GM23338 (cell line): ENCODE data around the gene ARL5B. TPM values are rescaled to one million over a fixed set of nuclear protein-coding genes. Genes with fewer than 3 reads are reported as not detected.

Experiments used
- ATAC-seq: fragments of 200-7000 bp; cut with Tn5 transposase; 3 replicates; pipeline ENCODE4 v1.9.1; 2020
- DNase-seq: peaks from one replicate; pipeline ENCODE4 v3.0.0-alpha.2; 2015; ENCODE audit warnings: low spot score
- H2AFZ ChIP-seq: fragments of 200-600 bp; sonication (generic); 2 replicates; pipeline ENCODE4 v1.8.0; 2016; ENCODE audit warnings: antibody characterized with exemption, mild to moderate bottlenecking, moderate library complexity
- H3F3A ChIP-seq: fragments of 200-600 bp; sonication (generic); replicated peaks from 2 replicates; pipeline ENCODE4 v1.8.0; 2017; ENCODE audit warnings: antibody characterized with exemption, mixed run types, low read depth
- H3K27ac ChIP-seq: fragments of 200-600 bp; sonication (generic); 2 replicates; pipeline ENCODE4 v1.6.1; 2016; ENCODE audit warnings: low read depth
- H3K27me3 ChIP-seq: fragments of 200-600 bp; sonication (generic); 2 replicates; pipeline ENCODE4 v1.8.0; 2016; ENCODE audit warnings: mild to moderate bottlenecking, mixed run types, moderate library complexity; ENCODE audit not compliant: insufficient read depth
- H3K36me3 ChIP-seq: fragments of 200-600 bp; sonication (generic); 2 replicates; pipeline ENCODE4 v1.8.0; 2016; ENCODE audit warnings: mild to moderate bottlenecking; ENCODE audit not compliant: insufficient read depth
- H3K4me1 ChIP-seq: fragments of 200-600 bp; sonication (generic); 2 replicates; pipeline ENCODE4 v1.8.0; 2016; ENCODE audit warnings: mild to moderate bottlenecking, moderate library complexity; ENCODE audit not compliant: insufficient read depth
- H3K4me2 ChIP-seq: fragments of 200-600 bp; sonication (generic); 2 replicates; pipeline ENCODE4 v1.7.1; 2017; ENCODE audit warnings: mixed run types
- H3K4me3 ChIP-seq: fragments of 200-600 bp; sonication (generic); 2 replicates; pipeline ENCODE4 v1.6.1; 2016; ENCODE audit warnings: mixed run types
- H3K79me2 ChIP-seq: fragments of 200-600 bp; sonication (generic); replicated peaks from 2 replicates; pipeline ENCODE4 v1.8.0; 2017; ENCODE audit warnings: mild to moderate bottlenecking; ENCODE audit not compliant: insufficient read depth
- H3K9me2 ChIP-seq: fragments of 200-600 bp; sonication (generic); 2 replicates; pipeline ENCODE4 v1.8.0; 2017; ENCODE audit not compliant: insufficient read depth
- H4K20me1 ChIP-seq: fragments of 200-600 bp; sonication (generic); replicated peaks from 2 replicates; pipeline ENCODE4 v1.8.0; 2017; ENCODE audit warnings: mild to moderate bottlenecking; ENCODE audit not compliant: insufficient read depth
- H3K27ac Mint-ChIP-seq: 2 replicates; pipeline ENCODE4 v1.8.0; 2020; ENCODE audit warnings: inconsistent platforms, mild to moderate bottlenecking, moderate library complexity, mixed read lengths
- H3K27me3 Mint-ChIP-seq: 3 replicates; pipeline ENCODE4 v1.8.0; 2022; ENCODE audit warnings: low read depth, mild to moderate bottlenecking, moderate library complexity, mixed read lengths, inconsistent platforms; ENCODE audit not compliant: insufficient read depth, poor library complexity
- H3K36me3 Mint-ChIP-seq: 3 replicates; pipeline ENCODE4 v1.8.0; 2021; ENCODE audit warnings: low read depth, mild to moderate bottlenecking, inconsistent platforms, moderate library complexity, mixed read lengths
- H3K4me1 Mint-ChIP-seq: 3 replicates; pipeline ENCODE4 v1.8.0; 2020; ENCODE audit warnings: mild to moderate bottlenecking, inconsistent platforms, mixed read lengths
- H3K4me3 Mint-ChIP-seq: 3 replicates; pipeline ENCODE4 v1.8.0; 2021; ENCODE audit warnings: moderate library complexity, mild to moderate bottlenecking, inconsistent platforms, mixed read lengths
- H3K9me3 Mint-ChIP-seq: 3 replicates; pipeline ENCODE4 v1.8.0; 2020; ENCODE audit warnings: moderate library complexity, mild to moderate bottlenecking, inconsistent platforms, mixed read lengths
- CTCF ChIP-seq, 2 experiments: fragments of 200-600 bp in 1 of 2; sonication (generic) in 1 of 2; conservative IDR thresholded peaks; 2 replicates each; pipeline versions ENCODE4 v1.5.1 to v1.6.1; 2016 to 2017; ENCODE audit warnings: antibody characterized with exemption in 2 of 2, low read depth in 2 of 2, mild to moderate bottlenecking in 2 of 2, moderate library complexity in 1 of 2
- ETS1 ChIP-seq: IDR thresholded peaks from 2 replicates; pipeline ENCODE4 v1.6.1; 2016; ENCODE audit warnings: antibody characterized with exemption
- EZH2phosphoT487 ChIP-seq: fragments of 200-600 bp; sonication (generic); IDR thresholded peaks from one replicate; pipeline ENCODE4 v1.8.1; 2018; ENCODE audit warnings: antibody characterized with exemption; ENCODE audit not compliant: unreplicated experiment
- NANOG ChIP-seq: IDR thresholded peaks from 2 replicates; pipeline ENCODE4 v1.6.1; 2016; ENCODE audit warnings: antibody characterized with exemption, borderline replicate concordance
- REST ChIP-seq: IDR thresholded peaks from one replicate; pipeline ENCODE4 v1.6.1; 2018; ENCODE audit warnings: antibody characterized with exemption; ENCODE audit not compliant: unreplicated experiment
- STAT1 ChIP-seq: IDR thresholded peaks from one replicate; pipeline ENCODE4 v1.6.1; 2016; ENCODE audit warnings: antibody characterized with exemption; ENCODE audit not compliant: unreplicated experiment
- ZNF331 ChIP-seq: fragments of 250-450 bp; sonication (Bioruptor Pico); IDR thresholded peaks from 2 replicates; pipeline ENCODE4 v1.5.0; 2020; ENCODE audit warnings: low read depth, mild to moderate bottlenecking, moderate library complexity
- ZNF462 ChIP-seq: fragments of 250-450 bp; sonication (Bioruptor Pico); IDR thresholded peaks from 2 replicates; pipeline ENCODE4 v1.5.0; 2020; ENCODE audit warnings: mild to moderate bottlenecking, moderate library complexity
- polyA plus RNA-seq: library from polyadenylated mRNA; unstranded; fragments of >200 nt; fragmentation: Nextera tagmentation; extraction: Ambion mirVana; gene quantifications from 2 replicates; pipeline ENCODE4 v1.2.1, GENCODE V29; 2016
- total RNA-seq: library from RNA; depleted of rRNA; stranded (reverse); fragments of >200 nt; shearing (Covaris generic); gene quantifications from 2 replicates; pipeline ENCODE4 v1.2.3, GENCODE V29; 2014

Gene ARL5B
- total and polyA plus RNA-seq, 2 experiments from 2014 or later, result 22.8 to 76.4 TPM

- TF ChIP-seq CTCF (conservative IDR thresholded peaks at IDR 0.05; ENCODE audit: low read depth in 2 of 2), result no peak
- TF ChIP-seq EZH2phosphoT487, result no peak
- TF ChIP-seq NANOG, result no peak
- no peak for TF ChIP-seq ETS1
- TF ChIP-seq REST, result no peak
- TF ChIP-seq STAT1, result no peak
Observed at GRCh38 chr10:18718991-18719390, 59.8 kb downstream of the ARL5B start (continued).

GRCh38 chr10:18719811-18720210, 60.6 kb downstream of the ARL5B start:
- Histone ChIP-seq H3F3A (no peaks in the 10 kb centered on the region), H3K9me2 (no peaks in the 10 kb centered on the region), H3K79me2 (no peaks in the 10 kb centered on the region), H2AFZ (no peak overlapping the region), H3K27me3 (no peaks in the 10 kb centered on the region), H3K4me1 (peaks cover 4% of the 10 kb centered on the region), H3K4me2 (no peak overlapping the region), H3K36me3 (no peaks in the 10 kb centered on the region), H4K20me1 (no peaks in the 10 kb centered on the region), H3K4me3 (no peak overlapping the region), H3K27ac (no peak overlapping the region)
- ATAC-seq (no peak), DNase-seq (no peak)
- no peak for TF ChIP-seq EZH2phosphoT487
- no peak for TF ChIP-seq ZNF462 (CRISPR knock-in tag)
- no peak for TF ChIP-seq ZNF331 (CRISPR knock-in tag)
- Mint-ChIP-seq H3K4me1 (peaks cover 3% of the 10 kb centered on the region), H3K36me3 (no peaks in the 10 kb centered on the region), H3K27me3 (no peaks in the 10 kb centered on the region), H3K9me3 (no peaks in the 10 kb centered on the region), H3K4me3 (no peak overlapping the region), H3K27ac (no peak overlapping the region)
